Inflammatory macrophage treated with lipopolysaccharide for 4 hours (primary cell): ENCODE results near the gene BCDIN3D.
"Not testable (repeated sequence)": the region's sequence is repeated elsewhere in the genome, so short reads cannot be mapped to it uniquely, and the experiment has no call there.

Experiments
- DNase-seq: peaks from one replicate; pipeline ENCODE4 v3.0.0-alpha.2; 2020

BCDIN3D gene

GRCh38 chr12:49842519-49843352, at the start of gene BCDIN3D:
Gene BCDIN3D (minus strand): TSS chr12:49843106. CDS start chr12:49843087, 19 bp downstream.
- peak; percentile 96 for DNase-seq

GRCh38 chr12:49892084-49892731, 49.3 kb upstream of the BCDIN3D start:
- no peak for DNase-seq

- no peak for DNase-seq
Observed at GRCh38 chr12:49891476-49891875, 48.6 kb upstream of the BCDIN3D start.

- DNase-seq, result no peak
Observed at GRCh38 chr12:49891012-49891411, 48.1 kb upstream of the BCDIN3D start.

GRCh38 chr12:49890096-49890461, 47.2 kb upstream of the BCDIN3D start:
- no peak for DNase-seq

GRCh38 chr12:49889361-49890095, 46.6 kb upstream of the BCDIN3D start:
- no peak for DNase-seq

- no peak for DNase-seq
Observed at GRCh38 chr12:49888461-49889151, 45.7 kb upstream of the BCDIN3D start.

GRCh38 chr12:49887536-49888401, 44.9 kb upstream of the BCDIN3D start:
- DNase-seq, result no peak

GRCh38 chr12:49887091-49887490, 44.2 kb upstream of the BCDIN3D start:
- no peak for DNase-seq

GRCh38 chr12:49885663-49886461, 43.0 kb upstream of the BCDIN3D start:
- DNase-seq, result no peak

GRCh38 chr12:49885118-49885517, 42.2 kb upstream of the BCDIN3D start:
- no peak for DNase-seq

- no peak for DNase-seq
Observed at GRCh38 chr12:49882851-49883464, 40.1 kb upstream of the BCDIN3D start.

GRCh38 chr12:49882248-49882850, 39.4 kb upstream of the BCDIN3D start:
- DNase-seq, result no peak

GRCh38 chr12:49881415-49882247, 38.7 kb upstream of the BCDIN3D start:
- no peak for DNase-seq

GRCh38 chr12:49880756-49881414, 38.0 kb upstream of the BCDIN3D start:
- no peak for DNase-seq

GRCh38 chr12:49879065-49879464, 36.2 kb upstream of the BCDIN3D start:
- DNase-seq, result not testable (repeated sequence)

- DNase-seq, result no peak
Observed at GRCh38 chr12:49878021-49878420, 35.1 kb upstream of the BCDIN3D start.

GRCh38 chr12:49877066-49877465, 34.2 kb upstream of the BCDIN3D start:
- no peak for DNase-seq

- no peak for DNase-seq
Observed at GRCh38 chr12:49876070-49876469, 33.2 kb upstream of the BCDIN3D start.
